Central memory CD8-positive, alpha-beta T cell (primary cell): ENCODE results near the gene SCFD2.

Experiments used
- ATAC-seq: fragments of 150-1000 bp; cut with Tn5 transposase; replicated peaks from 2 replicates; pipeline ENCODE4 v1.10.0; 2022; ENCODE audit warnings: mild to moderate bottlenecking, moderate FRiP score, moderate number of reproducible peaks; ENCODE audit not compliant: poor library complexity, severe bottlenecking; ENCODE audit errors: extremely low read depth
- DNase-seq, 2 donors: peaks; one replicate each; pipeline ENCODE4 v3.0.0; 2021; ENCODE audit warnings: low spot score in 2 of 2
- H3K27ac Mint-ChIP-seq: one replicate; pipeline ENCODE4 v1.8.0; 2022; ENCODE audit warnings: low read depth, mild to moderate bottlenecking, moderate library complexity, mixed read lengths
- H3K27me3 Mint-ChIP-seq: one replicate; pipeline ENCODE4 v1.8.0; 2022; ENCODE audit warnings: mixed read lengths
- H3K36me3 Mint-ChIP-seq: one replicate; pipeline ENCODE4 v1.8.0; 2022; ENCODE audit warnings: mild to moderate bottlenecking, moderate library complexity, mixed read lengths; ENCODE audit not compliant: insufficient read depth
- H3K4me1 Mint-ChIP-seq: one replicate; pipeline ENCODE4 v1.8.0; 2022; ENCODE audit warnings: mixed read lengths
- H3K4me3 Mint-ChIP-seq: one replicate; pipeline ENCODE4 v1.8.0; 2022; ENCODE audit warnings: mild to moderate bottlenecking, moderate library complexity, mixed read lengths
- H3K9me3 Mint-ChIP-seq: one replicate; pipeline ENCODE4 v1.8.0; 2022; ENCODE audit warnings: mixed read lengths

SCFD2 gene

DNA sequence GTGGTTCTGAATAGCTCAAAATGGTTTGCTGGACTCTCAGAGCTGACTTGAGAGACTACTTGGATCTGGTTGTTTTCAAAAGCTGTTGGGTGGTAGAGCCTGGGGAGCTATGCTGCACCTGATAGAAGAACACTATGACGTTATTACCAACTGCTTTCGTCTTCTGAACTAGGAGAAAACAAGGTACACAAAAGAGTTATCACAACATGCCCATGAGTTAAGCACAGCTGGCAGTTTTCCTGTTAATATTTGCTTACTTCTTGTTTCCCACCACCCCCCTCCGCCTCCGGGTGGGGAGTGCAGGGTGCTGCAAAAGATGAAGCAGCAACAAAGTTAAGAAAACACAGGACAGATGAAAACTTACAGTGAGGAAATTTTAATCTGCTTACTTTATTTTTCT is 434.6 kb downstream of the SCFD2 start:
- ATAC-seq (no peak), DNase-seq (no peak)
- Mint-ChIP-seq H3K4me3 (no peak overlapping the region), H3K36me3 (no peaks in the 10 kb centered on the region), H3K9me3 (no peaks in the 10 kb centered on the region), H3K27me3 (no peaks in the 10 kb centered on the region), H3K4me1 (no peaks in the 10 kb centered on the region), H3K27ac (no peak overlapping the region)

- no peaks in the 10 kb centered on the region for H3K36me3 Mint-ChIP-seq
- no peaks in the 10 kb centered on the region for H3K9me3 Mint-ChIP-seq
- no peaks in the 10 kb centered on the region for H3K27me3 Mint-ChIP-seq
- no peak overlapping the region for H3K27ac Mint-ChIP-seq
- no peak overlapping the region for H3K4me3 Mint-ChIP-seq
- no peaks in the 10 kb centered on the region for H3K4me1 Mint-ChIP-seq
- ATAC-seq (no peak), DNase-seq (no peak)
Observed at GRCh38 chr4:52926196-52926974, 439.5 kb downstream of the SCFD2 start.

DNA sequence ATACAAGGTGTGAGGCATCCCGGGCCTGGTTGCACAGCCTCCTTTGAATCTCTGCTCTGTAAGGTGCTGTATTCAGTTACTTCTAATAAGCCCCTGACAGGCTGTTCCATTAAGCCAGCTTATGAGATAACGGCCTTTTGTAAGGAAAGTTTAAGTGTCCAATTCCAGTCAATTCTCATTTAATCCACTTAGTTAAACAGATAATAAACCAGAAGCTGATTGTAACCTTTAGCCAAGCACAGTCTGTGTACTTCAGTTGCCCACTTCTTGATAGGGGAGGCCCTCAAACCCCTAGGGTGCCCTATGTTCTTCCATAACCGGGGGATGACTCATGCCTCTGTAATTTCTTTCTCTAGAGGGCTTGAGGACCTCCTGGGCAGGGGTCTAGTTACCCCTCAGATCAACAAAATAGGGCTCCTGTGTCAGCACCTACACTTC is 440.3 kb downstream of the SCFD2 start:
- Mint-ChIP-seq H3K4me3 (no peak overlapping the region), H3K27me3 (no peaks in the 10 kb centered on the region), H3K27ac (no peak overlapping the region), H3K9me3 (no peaks in the 10 kb centered on the region), H3K4me1 (no peaks in the 10 kb centered on the region), H3K36me3 (no peaks in the 10 kb centered on the region)
- DNase-seq = no peak
- no peak for ATAC-seq

- Mint-ChIP-seq H3K27ac (no peak overlapping the region), H3K36me3 (no peaks in the 10 kb centered on the region), H3K4me1 (no peaks in the 10 kb centered on the region), H3K27me3 (no peaks in the 10 kb centered on the region), H3K9me3 (no peaks in the 10 kb centered on the region), H3K4me3 (no peak overlapping the region)
- ATAC-seq = no peak
- DNase-seq = no peak
Observed at GRCh38 chr4:52919461-52919860, 446.4 kb downstream of the SCFD2 start.

DNA sequence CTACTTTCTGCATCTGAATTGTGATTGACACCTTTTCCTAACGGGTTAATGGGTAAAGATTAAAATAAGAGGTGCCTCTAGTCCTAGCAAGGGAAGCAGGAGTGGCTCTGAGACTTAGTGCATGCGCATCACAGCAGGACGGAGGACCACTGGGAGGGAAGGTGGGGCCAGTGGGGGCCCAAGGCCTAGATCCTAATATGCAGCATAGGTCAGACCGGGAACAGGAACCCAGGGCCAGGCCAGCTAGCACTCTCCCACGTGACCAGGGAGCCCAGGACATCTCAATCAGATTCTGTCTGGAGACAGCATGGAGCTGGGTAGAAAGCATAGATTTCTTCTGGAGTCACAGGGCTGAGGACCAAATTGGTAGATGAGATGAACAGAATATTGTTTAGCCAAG is 448.0 kb downstream of the SCFD2 start:
- DNase-seq (no peak), ATAC-seq (no peak)
- no peak overlapping the region for H3K4me3 Mint-ChIP-seq
- no peaks in the 10 kb centered on the region for H3K27me3 Mint-ChIP-seq
- H3K27ac Mint-ChIP-seq = no peak overlapping the region
- H3K36me3 Mint-ChIP-seq = no peaks in the 10 kb centered on the region
- no peaks in the 10 kb centered on the region for H3K9me3 Mint-ChIP-seq
- H3K4me1 Mint-ChIP-seq = no peaks in the 10 kb centered on the region

- DNase-seq (no peak), ATAC-seq (no peak)
- no peaks in the 10 kb centered on the region for H3K36me3 Mint-ChIP-seq
- no peaks in the 10 kb centered on the region for H3K27me3 Mint-ChIP-seq
- H3K9me3 Mint-ChIP-seq = no peaks in the 10 kb centered on the region
- peaks cover 5% of the 10 kb centered on the region for H3K4me1 Mint-ChIP-seq
- H3K4me3 Mint-ChIP-seq = no peak overlapping the region
- H3K27ac Mint-ChIP-seq = no peak overlapping the region
Observed at GRCh38 chr4:52915730-52916300, 450.0 kb downstream of the SCFD2 start.

DNA sequence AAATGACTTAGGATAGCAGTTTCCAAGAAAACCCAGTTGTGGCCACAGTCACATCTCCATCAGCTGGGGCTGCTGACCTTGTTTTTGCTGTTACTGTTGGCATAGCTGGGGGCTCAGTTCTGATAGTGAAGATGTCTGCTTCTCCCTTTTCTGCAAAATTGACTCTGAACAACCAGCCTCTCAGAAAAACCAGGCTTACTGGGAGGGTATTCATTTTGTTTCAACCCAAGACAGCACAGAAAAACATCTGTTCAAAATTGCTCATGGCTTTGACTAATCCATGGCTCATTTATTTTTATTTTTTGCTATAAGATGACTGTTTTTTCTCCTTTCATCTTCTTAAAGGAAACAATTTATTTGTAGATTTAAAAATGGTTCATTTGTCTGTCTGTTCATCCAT is 450.7 kb downstream of the SCFD2 start:
- Mint-ChIP-seq H3K27ac (no peak overlapping the region), H3K36me3 (no peaks in the 10 kb centered on the region), H3K27me3 (no peaks in the 10 kb centered on the region), H3K4me3 (no peak overlapping the region), H3K9me3 (no peaks in the 10 kb centered on the region), H3K4me1 (peaks cover 5% of the 10 kb centered on the region)
- DNase-seq (no peak), ATAC-seq (no peak)

GRCh38 chr4:52914051-52914605 is 451.7 kb downstream of the SCFD2 start:
- Mint-ChIP-seq H3K4me3 (no peak overlapping the region), H3K9me3 (no peaks in the 10 kb centered on the region), H3K27me3 (no peaks in the 10 kb centered on the region), H3K27ac (no peak overlapping the region), H3K36me3 (no peaks in the 10 kb centered on the region), H3K4me1 (peaks cover 5% of the 10 kb centered on the region)
- no peak for ATAC-seq
- no peak for DNase-seq

DNA sequence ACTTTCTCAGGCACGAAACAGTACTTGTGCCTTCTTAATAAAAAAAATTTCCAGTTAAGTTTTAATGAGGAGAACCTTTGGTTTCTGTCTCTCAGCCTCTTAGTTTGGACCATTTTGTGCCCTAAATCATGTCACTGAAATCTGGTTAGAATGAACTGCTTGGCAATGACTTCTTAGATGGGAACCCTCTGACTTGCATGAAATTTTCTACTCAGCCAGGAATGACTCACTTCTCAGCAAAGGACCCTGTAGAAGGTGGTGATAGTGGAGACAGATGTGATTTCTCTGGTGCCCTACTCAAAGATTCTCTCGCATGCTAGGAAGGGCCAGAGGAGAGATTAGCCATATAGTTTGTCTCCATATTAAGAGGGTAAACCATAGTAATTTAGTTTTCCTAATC is 453.3 kb downstream of the SCFD2 start:
- Mint-ChIP-seq H3K4me1 (peaks cover 5% of the 10 kb centered on the region), H3K36me3 (no peaks in the 10 kb centered on the region), H3K4me3 (no peak overlapping the region), H3K27me3 (no peaks in the 10 kb centered on the region), H3K9me3 (no peaks in the 10 kb centered on the region), H3K27ac (no peak overlapping the region)
- DNase-seq (no peak), ATAC-seq (no peak)

GRCh38 chr4:52911684-52912294 is 454.1 kb downstream of the SCFD2 start:
- no peak overlapping the region for H3K4me3 Mint-ChIP-seq
- DNase-seq = peak; percentile 33
- H3K27ac Mint-ChIP-seq = no peak overlapping the region
- H3K4me1 Mint-ChIP-seq = peaks cover 5% of the 10 kb centered on the region
- no peaks in the 10 kb centered on the region for H3K36me3 Mint-ChIP-seq
- H3K9me3 Mint-ChIP-seq = no peaks in the 10 kb centered on the region
- H3K27me3 Mint-ChIP-seq = no peaks in the 10 kb centered on the region
- no peak for ATAC-seq

DNA sequence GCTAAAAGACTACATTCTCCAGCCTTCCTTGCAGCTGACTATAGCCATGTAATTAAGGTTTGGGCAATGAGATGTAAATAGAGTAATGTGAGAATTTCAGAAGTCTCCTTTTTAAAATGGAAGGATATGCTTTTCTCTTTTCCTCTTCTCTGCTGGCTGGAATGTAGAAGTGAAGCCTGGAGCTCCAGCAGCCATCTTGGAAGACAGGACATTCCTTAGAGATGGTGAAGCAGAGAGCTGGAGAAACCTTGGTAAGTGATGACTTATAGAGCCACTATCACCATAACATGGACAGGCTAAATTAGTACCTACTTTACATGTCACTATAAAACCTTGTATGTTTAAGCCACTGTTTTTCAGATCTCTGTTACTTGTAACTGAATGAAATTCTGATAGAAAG is 455.7 kb downstream of the SCFD2 start:
- Mint-ChIP-seq H3K4me3 (no peak overlapping the region), H3K27ac (no peak overlapping the region), H3K27me3 (no peaks in the 10 kb centered on the region), H3K4me1 (peaks cover 5% of the 10 kb centered on the region), H3K36me3 (no peaks in the 10 kb centered on the region), H3K9me3 (no peaks in the 10 kb centered on the region)
- ATAC-seq (no peak), DNase-seq (no peak)

DNA sequence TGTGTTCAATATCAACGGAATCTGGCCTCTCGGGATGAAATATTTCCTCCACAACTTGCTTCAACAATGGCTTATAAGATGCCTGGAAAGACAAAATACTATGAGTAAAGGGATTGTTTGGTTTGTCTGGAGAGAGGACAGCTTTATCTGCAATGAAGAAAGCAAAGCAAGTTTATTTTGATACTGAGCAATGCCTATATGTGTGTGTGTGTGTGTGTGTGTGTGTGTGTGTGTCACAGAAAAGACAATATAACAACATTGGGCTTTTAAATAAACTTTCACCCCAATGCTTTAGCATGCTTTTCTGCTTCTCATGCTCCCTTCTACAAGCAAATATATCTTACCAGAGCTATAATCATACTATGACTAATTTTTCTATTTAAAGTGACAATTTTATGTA is 458.4 kb downstream of the SCFD2 start:
- ATAC-seq = no peak
- Mint-ChIP-seq H3K4me3 (no peak overlapping the region), H3K36me3 (peaks cover 3% of the 10 kb centered on the region), H3K27ac (no peak overlapping the region), H3K9me3 (no peaks in the 10 kb centered on the region), H3K27me3 (no peaks in the 10 kb centered on the region), H3K4me1 (peaks cover 5% of the 10 kb centered on the region)
- no peak for DNase-seq

DNA sequence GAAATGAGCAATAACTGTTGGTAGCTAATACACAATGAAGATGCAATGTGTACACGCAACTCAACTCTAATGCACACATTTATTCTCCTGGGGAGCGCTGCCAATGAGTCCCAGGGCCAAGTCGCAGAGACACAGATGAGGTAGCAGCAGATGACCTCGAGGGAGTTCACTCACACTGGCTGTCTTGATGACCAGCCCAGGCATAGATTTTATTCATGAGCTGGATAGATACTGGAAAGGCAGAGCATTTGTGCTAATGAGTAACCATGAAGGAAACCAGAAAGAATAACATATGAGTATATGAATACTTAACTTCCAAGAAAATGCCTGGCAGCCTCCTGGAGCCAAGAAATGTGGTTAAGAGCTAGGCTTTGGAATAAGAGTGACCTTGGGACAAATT is 461.4 kb downstream of the SCFD2 start:
- Mint-ChIP-seq H3K27me3 (no peaks in the 10 kb centered on the region), H3K36me3 (peaks cover 3% of the 10 kb centered on the region), H3K4me3 (no peak overlapping the region), H3K9me3 (no peaks in the 10 kb centered on the region), H3K27ac (no peak overlapping the region), H3K4me1 (no peaks in the 10 kb centered on the region)
- DNase-seq = no peak
- no peak for ATAC-seq
